ENCODE results near the gene BRIP1.
"Not testable (repeated sequence)": the region's sequence is repeated elsewhere in the genome, so short reads cannot be mapped to it uniquely, and the experiment has no call there.

BRIP1 gene

DNA sequence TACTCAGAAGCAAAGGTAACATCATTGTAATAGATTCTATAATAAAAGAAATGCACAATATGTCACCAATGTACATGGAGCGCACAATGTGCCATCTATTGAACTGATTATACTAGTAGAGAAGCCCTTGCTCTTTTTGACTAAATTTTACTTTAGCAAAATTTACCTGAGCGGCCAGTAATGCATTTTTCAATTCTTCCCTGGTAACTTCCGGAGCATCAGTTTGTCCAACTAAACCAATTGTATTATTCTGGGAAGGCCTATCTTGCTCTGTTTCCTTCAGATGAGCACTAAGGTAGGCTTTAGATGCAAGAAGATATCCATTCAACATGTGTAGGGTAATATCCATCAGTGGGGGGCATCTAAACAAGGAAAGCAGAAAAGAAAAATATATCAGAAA is 8.8 kb upstream of the BRIP1 start:
- H3K9me3 Mint-ChIP-seq = no peaks in the 10 kb centered on the region
- DNase-seq = no peak
- H3K27me3 Mint-ChIP-seq (ENCODE audit: low read depth, poor library complexity) = no peaks in the 10 kb centered on the region
- H3K4me1 Mint-ChIP-seq = no peaks in the 10 kb centered on the region
- no peak overlapping the region for H3K27ac Mint-ChIP-seq
- peaks cover 32% of the 10 kb centered on the region for H3K36me3 Mint-ChIP-seq (ENCODE audit: low read depth)
- TF ChIP-seq, protein P1, sequence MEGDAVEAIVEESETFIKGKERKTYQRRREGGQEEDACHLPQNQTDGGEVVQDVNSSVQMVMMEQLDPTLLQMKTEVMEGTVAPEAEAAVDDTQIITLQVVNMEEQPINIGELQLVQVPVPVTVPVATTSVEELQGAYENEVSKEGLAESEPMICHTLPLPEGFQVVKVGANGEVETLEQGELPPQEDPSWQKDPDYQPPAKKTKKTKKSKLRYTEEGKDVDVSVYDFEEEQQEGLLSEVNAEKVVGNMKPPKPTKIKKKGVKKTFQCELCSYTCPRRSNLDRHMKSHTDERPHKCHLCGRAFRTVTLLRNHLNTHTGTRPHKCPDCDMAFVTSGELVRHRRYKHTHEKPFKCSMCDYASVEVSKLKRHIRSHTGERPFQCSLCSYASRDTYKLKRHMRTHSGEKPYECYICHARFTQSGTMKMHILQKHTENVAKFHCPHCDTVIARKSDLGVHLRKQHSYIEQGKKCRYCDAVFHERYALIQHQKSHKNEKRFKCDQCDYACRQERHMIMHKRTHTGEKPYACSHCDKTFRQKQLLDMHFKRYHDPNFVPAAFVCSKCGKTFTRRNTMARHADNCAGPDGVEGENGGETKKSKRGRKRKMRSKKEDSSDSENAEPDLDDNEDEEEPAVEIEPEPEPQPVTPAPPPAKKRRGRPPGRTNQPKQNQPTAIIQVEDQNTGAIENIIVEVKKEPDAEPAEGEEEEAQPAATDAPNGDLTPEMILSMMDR (IDR thresholded peaks at IDR 0.05) = no peak
- H3K4me3 Mint-ChIP-seq = no peak overlapping the region

DNA sequence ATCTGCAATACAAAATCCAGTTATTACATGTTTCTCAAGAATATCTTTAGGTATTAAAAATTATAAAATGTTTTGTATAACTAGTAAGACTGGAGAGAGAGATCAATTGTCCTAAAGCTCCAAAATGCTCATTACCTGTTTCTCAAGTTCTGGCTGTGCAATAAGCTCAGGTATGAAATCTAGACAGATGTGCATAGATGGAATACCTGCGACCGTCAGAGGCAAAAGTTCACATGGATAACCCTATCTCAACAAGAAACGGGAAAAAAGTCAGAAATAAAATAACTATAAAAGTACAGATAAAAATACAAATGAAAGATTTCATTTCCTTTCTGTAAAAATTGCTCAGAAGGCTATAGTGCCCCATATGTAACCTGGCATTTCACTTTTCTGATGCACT is 5.8 kb upstream of the BRIP1 start:
- no peaks in the 10 kb centered on the region for H3K9me3 Mint-ChIP-seq
- H3K36me3 Mint-ChIP-seq (ENCODE audit: low read depth) = peaks cover 28% of the 10 kb centered on the region
- no peak overlapping the region for H3K4me3 Mint-ChIP-seq
- no peak overlapping the region for H3K27ac Mint-ChIP-seq
- peaks cover 4% of the 10 kb centered on the region for H3K4me1 Mint-ChIP-seq
- TF ChIP-seq, protein P1 (IDR thresholded peaks at IDR 0.05) = no peak
- H3K27me3 Mint-ChIP-seq (ENCODE audit: low read depth, poor library complexity) = no peaks in the 10 kb centered on the region
- no peak for DNase-seq

DNA sequence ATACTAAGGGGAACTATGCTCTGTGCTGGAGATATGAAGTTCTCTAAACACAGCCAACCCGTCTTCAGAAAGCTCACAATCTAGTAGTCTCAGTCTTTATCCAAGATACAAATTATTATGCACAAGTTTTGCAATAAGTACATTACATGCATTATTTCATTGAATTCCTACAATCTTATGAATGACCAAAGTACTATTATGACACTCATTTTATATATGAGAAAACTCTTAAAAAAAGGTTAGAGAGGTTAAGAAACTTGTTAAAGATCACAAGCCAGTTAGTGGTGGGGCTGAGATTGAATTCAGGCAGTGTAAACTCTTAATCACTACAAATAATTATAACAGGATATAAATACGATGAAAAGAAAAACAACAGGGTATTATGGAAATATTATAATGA is 4.7 kb upstream of the BRIP1 start:
- DNase-seq = no peak
- TF ChIP-seq, protein P1 (IDR thresholded peaks at IDR 0.05) = no peak
- Mint-ChIP-seq H3K27ac (no peak overlapping the region), H3K4me3 (no peak overlapping the region), H3K4me1 (peaks cover 10% of the 10 kb centered on the region), H3K27me3 (ENCODE audit: low read depth, poor library complexity) (no peaks in the 10 kb centered on the region), H3K36me3 (ENCODE audit: low read depth) (peaks cover 21% of the 10 kb centered on the region), H3K9me3 (no peaks in the 10 kb centered on the region)

DNA sequence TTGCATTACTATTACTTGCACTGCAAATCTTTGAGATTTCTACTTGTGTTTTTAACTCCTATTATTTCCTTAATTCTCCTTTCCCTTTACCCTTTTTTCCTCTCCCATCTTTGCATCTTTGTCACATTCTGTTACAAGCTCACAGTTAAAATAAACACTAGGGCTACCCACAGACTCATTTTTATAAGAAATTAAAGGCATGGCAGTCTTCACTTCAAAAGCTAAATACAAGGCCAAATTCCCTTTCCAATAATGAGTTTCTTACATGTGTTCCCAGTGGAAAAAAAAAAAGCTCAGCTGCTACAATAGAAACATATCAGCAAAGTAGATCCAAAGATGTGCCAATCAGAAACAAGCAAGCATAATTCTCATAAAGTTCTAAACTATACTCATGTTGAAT is 3.7 kb upstream of the BRIP1 start:
- H3K9me3 Mint-ChIP-seq = no peaks in the 10 kb centered on the region
- H3K27ac Mint-ChIP-seq = peak overlapping the region; percentile 37
- H3K4me1 Mint-ChIP-seq = peaks cover 21% of the 10 kb centered on the region
- peaks cover 21% of the 10 kb centered on the region for H3K36me3 Mint-ChIP-seq (ENCODE audit: low read depth)
- TF ChIP-seq, protein P1 (IDR thresholded peaks at IDR 0.05) = no peak
- H3K27me3 Mint-ChIP-seq (ENCODE audit: low read depth, poor library complexity) = no peaks in the 10 kb centered on the region
- no peak for DNase-seq
- no peak overlapping the region for H3K4me3 Mint-ChIP-seq

DNA sequence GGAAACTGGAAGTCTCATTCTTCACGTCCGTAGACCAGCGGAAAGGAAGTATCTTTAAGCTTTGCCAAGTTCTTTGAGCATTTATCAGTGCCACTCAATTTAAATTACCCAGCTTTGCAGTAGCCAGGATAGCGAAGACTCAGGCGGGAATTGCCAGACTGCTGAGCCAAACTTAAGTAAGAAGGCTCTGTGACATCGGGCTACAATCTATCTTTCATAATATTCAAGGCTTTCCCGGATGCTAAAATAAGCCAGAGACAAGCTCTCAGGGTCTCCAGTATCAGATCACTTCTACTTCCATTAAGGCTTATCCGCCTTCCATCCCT is 436 bp upstream of the BRIP1 start:
- peak overlapping the region; percentile 97 for H3K27ac Mint-ChIP-seq
- H3K4me1 Mint-ChIP-seq = peaks cover 45% of the 10 kb centered on the region
- TF ChIP-seq, protein P1 (IDR thresholded peaks at IDR 0.05) = no peak
- no peaks in the 10 kb centered on the region for H3K27me3 Mint-ChIP-seq (ENCODE audit: low read depth, poor library complexity)
- peaks cover 21% of the 10 kb centered on the region for H3K36me3 Mint-ChIP-seq (ENCODE audit: low read depth)
- peak overlapping the region; percentile 97 for H3K4me3 Mint-ChIP-seq
- H3K9me3 Mint-ChIP-seq = no peaks in the 10 kb centered on the region
- DNase-seq = no peak

DNA sequence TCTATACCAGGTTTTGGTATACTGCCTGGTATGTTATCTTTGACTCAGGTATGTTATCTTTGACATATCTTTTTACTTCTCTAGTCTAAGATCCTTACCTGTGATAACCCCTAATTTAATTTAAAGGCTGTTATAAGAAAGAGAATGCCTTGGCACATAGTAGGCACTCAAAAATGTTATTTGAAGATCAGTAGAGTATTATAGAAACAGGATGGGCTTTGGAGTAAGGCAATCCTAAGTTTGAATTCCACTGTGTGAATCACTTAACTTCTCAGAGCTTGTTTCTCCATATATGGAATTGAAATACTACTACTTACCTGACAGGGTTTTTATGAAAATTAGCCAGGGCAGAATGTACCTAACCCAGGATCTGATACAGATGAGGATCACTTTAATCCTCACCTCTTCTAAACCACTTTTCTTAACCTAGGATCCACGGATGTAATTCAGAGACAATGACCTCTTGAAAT is 1.2 kb downstream of the BRIP1 start:
- Mint-ChIP-seq H3K4me3 (peak overlapping the region; percentile 97), H3K9me3 (no peaks in the 10 kb centered on the region), H3K27ac (no peak overlapping the region), H3K36me3 (ENCODE audit: low read depth) (peaks cover 25% of the 10 kb centered on the region), H3K27me3 (ENCODE audit: low read depth, poor library complexity) (no peaks in the 10 kb centered on the region), H3K4me1 (peaks cover 45% of the 10 kb centered on the region)
- TF ChIP-seq, protein P1 (IDR thresholded peaks at IDR 0.05) = no peak
- no peak for DNase-seq

DNA sequence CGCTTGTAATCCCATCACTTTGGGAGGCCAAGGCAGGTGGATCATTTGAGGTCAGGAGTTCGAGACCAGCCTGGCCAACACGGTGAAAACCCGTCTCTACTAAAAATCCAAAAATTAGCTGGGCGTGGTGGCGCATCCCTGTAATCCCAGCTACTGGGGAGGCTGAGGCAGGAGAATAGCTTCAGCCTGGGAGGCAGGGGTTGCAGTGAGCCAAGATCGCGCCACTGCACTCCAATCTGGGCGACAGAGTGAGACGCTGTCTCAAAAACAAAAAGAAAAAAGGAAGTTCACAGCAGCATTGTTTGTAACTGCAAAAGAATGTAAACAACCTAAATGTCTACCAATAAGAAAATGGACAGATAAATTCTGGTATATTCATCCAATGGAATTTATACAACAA is 2.9 kb downstream of the BRIP1 start:
- Mint-ChIP-seq H3K4me3 (peak overlapping the region; percentile 58), H3K4me1 (peaks cover 45% of the 10 kb centered on the region), H3K36me3 (ENCODE audit: low read depth) (peaks cover 32% of the 10 kb centered on the region)
- not testable (repeated sequence) for H3K27ac Mint-ChIP-seq; DNase-seq; H3K9me3 Mint-ChIP-seq; H3K27me3 Mint-ChIP-seq (ENCODE audit: low read depth, poor library complexity)

All from nephron progenitor cell (in vitro differentiated cells).